ENCODE data around the gene GARRE1. TPM values are rescaled to one million over a fixed set of nuclear protein-coding genes. Genes with fewer than 3 reads are reported as not detected.

The GARRE1 gene
- total and polyA plus RNA-seq, 2 of the 13 experiments (the other 11 are each of a cell fraction or from before 2014, with no cell fraction given) = 8.0 to 11.7 TPM

GRCh38 chr19:34282611-34283519 is 28.5 kb downstream of the GARRE1 start:
- ChIA-PET POLR2A (no interaction called here), CTCF (ENCODE audit: low intra/inter-chr PET ratio, low total read pairs) (no interaction called here)
- no peak overlapping the region for H3K4me2 ChIP-seq (ENCODE audit: low read depth, low read length)
- H3K4me1 ChIP-seq (ENCODE audit: insufficient read depth, low read length) = no peaks in the 10 kb centered on the region
- intact Hi-C loops (cut with micrococcal nuclease; ENCODE audit: unreplicated experiment) = no loop called here
- H2AFZ ChIP-seq (ENCODE audit: low read length) = no peak overlapping the region
- no peak for FAIRE-seq
- in situ Hi-C loops (cut with HindIII; ENCODE audit: extremely low pct_ligation_motif_present, low pct_unique_long_range_greater_than_20kb) = no loop called here
- no TSS peak for BruUV-seq (replicated peaks)
- TF ChIP-seq PLSCR1 (CRISPR knock-in tag; IDR thresholded peaks at IDR 0.05; ENCODE audit: borderline replicate concordance) = no peak
- TF ChIP-seq ZNF513 (CRISPR knock-in tag; conservative IDR thresholded peaks at IDR 0.05) = no peak
- TF ChIP-seq ZNF75D (CRISPR knock-in tag; IDR thresholded peaks at IDR 0.05; ENCODE audit: borderline replicate concordance) = no peak
- TF ChIP-seq ZNF530 (CRISPR knock-in tag; IDR thresholded peaks at IDR 0.05; ENCODE audit: low read depth) = no peak
- TF ChIP-seq NFYC (CRISPR knock-in tag; IDR thresholded peaks at IDR 0.05) = no peak
- TF ChIP-seq PAF1 (CRISPR knock-in tag; IDR thresholded peaks at IDR 0.05) = no peak
- no peak for TF ChIP-seq EED (CRISPR knock-in tag; IDR thresholded peaks at IDR 0.05)
- no peak for TF ChIP-seq ZNF33A (CRISPR knock-in tag; IDR thresholded peaks at IDR 0.05; ENCODE audit: borderline replicate concordance)
- TF ChIP-seq ZNF414 (CRISPR knock-in tag; IDR thresholded peaks at IDR 0.05) = no peak
- no peak for TF ChIP-seq NFE2 (CRISPR knock-in tag; IDR thresholded peaks at IDR 0.05)
- TF ChIP-seq EZH2 (conservative IDR thresholded peaks at IDR 0.05; ENCODE audit: low read depth, low read length) = no peak
- TF ChIP-seq ARNTL (CRISPR knock-in tag; IDR thresholded peaks at IDR 0.05) = no peak
- TF ChIP-seq SNRNP70 (IDR thresholded peaks at IDR 0.05; ENCODE audit: low read depth, low read length) = no peak
- H3K27me3 ChIP-seq (ENCODE audit: control insufficient read depth in 1 of 2, insufficient read depth in 2 of 2, low read length in 2 of 2) = no peaks in the 10 kb centered on the region
- 93% methylated on average over 2 of the region's 2 CpGs for WGBS (ENCODE audit: low lambda C conversion rate)
- no peak for ATAC-seq
- H3K36me3 ChIP-seq (replicated peaks in 1 of 2; ENCODE audit: control insufficient read depth in 1 of 2, insufficient read depth in 2 of 2, low read length in 2 of 2) = peaks cover 2 to 3% of the 10 kb centered on the region in 2 experiments; a peak in 2 of 5 replicates
- no peak for DNase-seq (ENCODE audit: low spot score)
- no peak overlapping the region for H3K9ac ChIP-seq (ENCODE audit: insufficient read depth, low read depth, low read length)
- H3K79me2 ChIP-seq (ENCODE audit: insufficient read depth, low read length) = peaks cover 21% of the 10 kb centered on the region
- H4K20me1 ChIP-seq (ENCODE audit: insufficient read depth, low read length) = peaks cover 2% of the 10 kb centered on the region; the same call in 1 of the 2 replicates
- no peaks in the 10 kb centered on the region for H3K9me3 ChIP-seq (ENCODE audit: low read length)
- no peak overlapping the region for H3K27ac ChIP-seq (ENCODE audit: extremely low read length, insufficient read depth, low read length)
- H3K4me3 ChIP-seq (replicated peaks in 1 of 3; ENCODE audit: insufficient read depth in 1 of 3, low read depth in 2 of 3, low read length in 3 of 3) = no peak overlapping the region
